Measurements from ENCODE around the gene IFIT2. TPM values are rescaled to one million over a fixed set of nuclear protein-coding genes. Genes with fewer than 3 reads are reported as not detected.
"Not testable (repeated sequence)": the region's sequence is repeated elsewhere in the genome, so short reads cannot be mapped to it uniquely, and the experiment has no call there.

The IFIT2 gene
- total RNA-seq, 1 experiment from 2014 or later: 1.0 TPM

GRCh38 chr10:89283025-89283935, 18.6 kb upstream of the IFIT2 start (continued):
- TF ChIP-seq ZBTB33 (IDR thresholded peaks at IDR 0.05; ENCODE audit: extremely low read depth, insufficient replicate concordance, low read length) (no peak), ATF3 (IDR thresholded peaks at IDR 0.05) (no peak), EGR1 (IDR thresholded peaks at IDR 0.05; ENCODE audit: low read depth) (no peak), YY1 (IDR thresholded peaks at IDR 0.05; ENCODE audit: extremely low read depth, insufficient replicate concordance, low read depth, low read length) (no peak), POLR2AphosphoS5 (IDR thresholded peaks at IDR 0.05; ENCODE audit: low read depth, low read length) (no peak), MAX (IDR thresholded peaks at IDR 0.05) (no peak)

- Histone ChIP-seq H3K4me1 (ENCODE audit: control insufficient read depth in 1 of 2, insufficient read depth in 2 of 2, low read length in 2 of 2) (peaks cover 35 to 47% of the 10 kb centered on the region in 2 experiments), H3K4me3 (replicated peaks in 1 of 2; ENCODE audit: low read depth in 1 of 2, low read length in 2 of 2) (no peak overlapping the region), H3K9me3 (ENCODE audit: control insufficient read depth in 1 of 2, insufficient read depth in 1 of 2, low read depth in 1 of 2, low read length in 2 of 2) (no peaks in the 10 kb centered on the region), H3K9ac (ENCODE audit: low read length) (peak overlapping the region; percentile 41), H3K27me3 (ENCODE audit: insufficient read depth, low read length) (no peaks in the 10 kb centered on the region), H2AFZ (ENCODE audit: low read depth, low read length, poor library complexity, severe bottlenecking) (peak overlapping the region; percentile 95), H3K9me2 (ENCODE audit: insufficient read depth) (no peaks in the 10 kb centered on the region), H3K36me3 (ENCODE audit: control insufficient read depth in 1 of 2, insufficient read depth in 2 of 2, low read length in 2 of 2) (no peaks in the 10 kb centered on the region), H3K27ac (ENCODE audit: low read depth, low read length) (peak overlapping the region; percentile 15; the same call in 1 of the 2 replicates), H3K4me2 (ENCODE audit: low read length) (peak overlapping the region; percentile 47), H3K79me2 (ENCODE audit: insufficient read depth, low read length) (no peaks in the 10 kb centered on the region), H4K20me1 (ENCODE audit: insufficient read depth) (no peaks in the 10 kb centered on the region)
- DNase-seq (ENCODE audit: low read depth, low spot score): no peak
- 0 out of 2 replicates have a peak, but pooled peaks have one; percentile 30 for TF ChIP-seq POLR2AphosphoS5 (IDR thresholded peaks at IDR 0.05; ENCODE audit: low read depth, low read length)
- TF ChIP-seq ZBTB33 (IDR thresholded peaks at IDR 0.05; ENCODE audit: extremely low read depth, insufficient replicate concordance, low read length): no peak
- peak; percentile 73 for TF ChIP-seq ELF1 (IDR thresholded peaks at IDR 0.05; ENCODE audit: borderline replicate concordance, low read depth)
- BruUV-seq (replicated peaks): no TSS peak
- CTCF ChIA-PET: no interaction called here
- intact Hi-C loops (cut with micrococcal nuclease): loop anchor here (2.0 kb wide), 1 partner anchor 19 kb away; the partner anchor contains the start of gene IFIT2
- POLR2A ChIA-PET: no interaction called here
- peak; percentile 63 for ATAC-seq
- RAD21 ChIA-PET (ENCODE audit: low non-redundant PET in 1 of 2, low total read pairs in 2 of 2, uncharacterized antibody in 2 of 2, unreplicated experiment in 2 of 2): no interaction called here
Observed at GRCh38 chr10:89283936-89284475, 17.8 kb upstream of the IFIT2 start.

GRCh38 chr10:89284711-89285110, 17.1 kb upstream of the IFIT2 start:
- intact Hi-C loops (cut with micrococcal nuclease); H3K4me3 ChIP-seq (replicated peaks in 1 of 2; ENCODE audit: low read depth in 1 of 2, low read length in 2 of 2); H3K36me3 ChIP-seq (ENCODE audit: control insufficient read depth in 1 of 2, insufficient read depth in 2 of 2, low read length in 2 of 2); DNase-seq (ENCODE audit: low read depth, low spot score); H3K9me2 ChIP-seq (ENCODE audit: insufficient read depth); POLR2A ChIA-PET; H3K4me2 ChIP-seq (ENCODE audit: low read length); H3K79me2 ChIP-seq (ENCODE audit: insufficient read depth, low read length); ATAC-seq; H4K20me1 ChIP-seq (ENCODE audit: insufficient read depth); H3K9me3 ChIP-seq (ENCODE audit: control insufficient read depth in 1 of 2, insufficient read depth in 1 of 2, low read depth in 1 of 2, low read length in 2 of 2); RAD21 ChIA-PET (ENCODE audit: low non-redundant PET in 1 of 2, low total read pairs in 2 of 2, uncharacterized antibody in 2 of 2, unreplicated experiment in 2 of 2); BruUV-seq (replicated peaks); CTCF ChIA-PET; H3K27ac ChIP-seq (ENCODE audit: low read depth, low read length); H3K27me3 ChIP-seq (ENCODE audit: insufficient read depth, low read length); H2AFZ ChIP-seq (ENCODE audit: low read depth, low read length, poor library complexity, severe bottlenecking); H3K9ac ChIP-seq (ENCODE audit: low read length): not testable (repeated sequence)
- H3K4me1 ChIP-seq (ENCODE audit: control insufficient read depth in 1 of 2, insufficient read depth in 2 of 2, low read length in 2 of 2): peaks cover 28 to 40% of the 10 kb centered on the region in 2 experiments

Data from HCT116 (cell line).